Right lobe of liver (tissue), 6 donors: ENCODE results near the gene STAT5B. TPM values are rescaled to one million over a fixed set of nuclear protein-coding genes. Genes with fewer than 3 reads are reported as not detected.
"Not testable (repeated sequence)": the region's sequence is repeated elsewhere in the genome, so short reads cannot be mapped to it uniquely, and the experiment has no call there.

Experiments
- ATAC-seq, 4 donors: fragments of 200-7000 bp; cut with Tn5 transposase; one replicate each; pipeline ENCODE4 v1.9.1; 2020; ENCODE audit warnings: mild to moderate bottlenecking in 4 of 4, moderate library complexity in 4 of 4
- DNase-seq, 3 donors: peaks; one replicate each; pipeline ENCODE4 v3.0.0-alpha.2; 2020
- H3K27ac ChIP-seq, 3 donors: fragments of 200-600 bp; one replicate each; pipeline ENCODE4 v1.8.0; 2022
- H3K27me3 ChIP-seq, 2 donors: fragments of 200-600 bp; one replicate each; pipeline ENCODE4 v1.8.0; 2022
- H3K36me3 ChIP-seq, 4 donors: fragments of 200-600 bp; sonication (generic) in 1 of 4; one replicate each; pipeline versions ENCODE4 v1.5.1 to v1.8.0; 2017 to 2022; ENCODE audit warnings: control low read depth in 1 of 4
- H3K4me1 ChIP-seq, 4 donors: fragments of 200-600 bp; sonication (generic) in 1 of 4; one replicate each; pipeline versions ENCODE4 v1.5.1 to v1.8.0; 2017 to 2022; ENCODE audit warnings: control low read depth in 1 of 4
- H3K4me3 ChIP-seq, 3 donors: fragments of 200-600 bp; one replicate each; pipeline ENCODE4 v1.8.0; 2022
- H3K9me3 ChIP-seq, 4 donors: fragments of 200-600 bp; sonication (generic) in 1 of 4; one replicate each; pipeline versions ENCODE4 v1.5.1 to v1.8.0; 2017 to 2022; ENCODE audit warnings: control low read depth in 1 of 4
- CTCF ChIP-seq, 4 donors: fragments of 200-600 bp in 3 of 4; fragments of 450-650 bp in 1 of 4; IDR thresholded peaks; one replicate each; pipeline versions ENCODE4 v1.5.1 to v1.8.0; 2016 to 2022; ENCODE audit warnings: antibody characterized with exemption in 4 of 4, mild to moderate bottlenecking in 2 of 4
- POLR2A ChIP-seq: fragments of 450-650 bp; IDR thresholded peaks from one replicate; pipeline ENCODE4 v1.6.1; 2017; ENCODE audit warnings: antibody characterized with exemption, mild to moderate bottlenecking
- WGBS: methylation state at CpG from one replicate; pipeline ENCODE4 v1.1.6; 2018; ENCODE audit warnings: low coverage, low lambda C conversion rate; ENCODE audit not compliant: insufficient coverage; ENCODE audit errors: missing lambda C conversion rate; 5-methylcytosine and 5-hydroxymethylcytosine counted together
- intact Hi-C, 2 donors: fragments of 100-400 bp; cut with DNase I; formaldehyde crosslinking; loops; one replicate each; pipeline versions ENCODE4 v1.11.2 to v1.14.1; 2022
- total RNA-seq, 6 experiments: library from RNA; depleted of rRNA in 2 of 6; stranded (reverse); fragments of >200 nt in 2 of 6; fragmentation: NEBNext Ultra II Directional in 3 of 6; extraction: Animal tissue kit (Norgen Biotek cat#: 25700) in 3 of 6; gene quantifications; one replicate each; pipeline versions ENCODE4 v1.1.0 to v1.2.4, GENCODE V29; 2016 to 2023
- donor health status: DM: no; HTN: yes; CAD: no.
- donor health status: DM: no; HTN: no; CAD: no.
- donor health status: DM: no; HTN: no; CAD: no.
- donor health status: DM: no; HTN: yes; CAD: no.
- donor health status: DM: no; HTN: yes; CAD: no.

STAT5B gene
- total RNA-seq, 6 experiments from 2014 or later = 21.2 to 29.0 (median 26.7) TPM

GRCh38 chr17:42321555-42321954 lies 45.4 kb upstream of the STAT5B start:
- H3K9me3 ChIP-seq = no peaks in the 10 kb centered on the region
- H3K27me3 ChIP-seq = no peaks in the 10 kb centered on the region
- H3K36me3 ChIP-seq = peaks cover 11 to 97% (median 61%) of the 10 kb centered on the region in 4 donors
- ATAC-seq (no peak), DNase-seq (no peak)
- intact Hi-C loops = loop anchor here in 1 of 2 donors (5.0 to 10.0 kb wide), 2 partner anchors 86 to 193 kb away; no protein-coding TSS in a partner anchor
- TF ChIP-seq POLR2A (no peak), CTCF (IDR thresholded peaks at IDR 0.05) (no peak)
- H3K27ac ChIP-seq = no peak overlapping the region
- 87% methylated on average over 4 of the region's 4 CpGs for WGBS
- peaks cover 0 to 10% (median 0%) of the 10 kb centered on the region in 4 donors for H3K4me1 ChIP-seq
- no peak overlapping the region for H3K4me3 ChIP-seq

GRCh38 chr17:42317967-42318366 lies 41.8 kb upstream of the STAT5B start:
- intact Hi-C loops = loop anchor here in 1 of 2 donors (10.0 kb wide), 1 partner anchor 87 kb away; no protein-coding TSS in a partner anchor
- not testable (repeated sequence) for DNase-seq, ATAC-seq, H3K4me3 ChIP-seq, H3K4me1 ChIP-seq, H3K9me3 ChIP-seq, H3K27me3 ChIP-seq
- Histone ChIP-seq H3K36me3 (peaks cover 11 to 92% (median 47%) of the 10 kb centered on the region in 4 donors), H3K27ac (peak overlapping the region in 1 of 3 donors; percentile 3)
- WGBS = 96% methylated on average over 3 of the region's 6 CpGs

GRCh38 chr17:42317266-42317845 lies 41.2 kb upstream of the STAT5B start:
- intact Hi-C loops = loop anchor here in 1 of 2 donors (10.0 kb wide), 1 partner anchor 87 kb away; no protein-coding TSS in a partner anchor
- Histone ChIP-seq H3K36me3 (peaks cover 11 to 86% (median 43%) of the 10 kb centered on the region in 4 donors), H3K27ac (peak overlapping the region in 2 of 3 donors; percentile 3 to 22), H3K4me1 (peaks cover 0 to 15% (median 5%) of the 10 kb centered on the region in 4 donors), H3K9me3 (no peaks in the 10 kb centered on the region), H3K27me3 (no peaks in the 10 kb centered on the region), H3K4me3 (no peak overlapping the region)
- TF ChIP-seq CTCF (IDR thresholded peaks at IDR 0.05) (no peak), POLR2A (no peak)
- 27% methylated on average over 5 of the region's 5 CpGs for WGBS
- DNase-seq = no peak
- ATAC-seq = peak in 1 of 4 donors; percentile 14

GRCh38 chr17:42316755-42317154 lies 40.6 kb upstream of the STAT5B start:
- H3K4me3 ChIP-seq = no peak overlapping the region
- intact Hi-C loops = loop anchor here in 1 of 2 donors (10.0 kb wide), 1 partner anchor 88 kb away; no protein-coding TSS in a partner anchor
- no peak overlapping the region for H3K27ac ChIP-seq
- peaks cover 6 to 80% (median 37%) of the 10 kb centered on the region in 4 donors for H3K36me3 ChIP-seq
- DNase-seq = no peak
- TF ChIP-seq POLR2A = no peak
- ATAC-seq = no peak
- H3K27me3 ChIP-seq = no peaks in the 10 kb centered on the region
- WGBS = 57% methylated on average over 2 of the region's 4 CpGs
- H3K4me1 ChIP-seq = peaks cover 0 to 21% (median 8%) of the 10 kb centered on the region in 4 donors
- no peaks in the 10 kb centered on the region for H3K9me3 ChIP-seq

- peaks cover 0 to 69% (median 32%) of the 10 kb centered on the region in 4 donors for H3K36me3 ChIP-seq
- no peaks in the 10 kb centered on the region for H3K9me3 ChIP-seq
- intact Hi-C loops = loop anchor here in 1 of 2 donors (10.0 kb wide), 1 partner anchor 89 kb away; no protein-coding TSS in a partner anchor
- 68% methylated on average over 9 of the region's 10 CpGs for WGBS
- ATAC-seq = no peak
- H3K27me3 ChIP-seq = no peaks in the 10 kb centered on the region
- H3K27ac ChIP-seq = peak overlapping the region in 1 of 3 donors; percentile 2
- H3K4me1 ChIP-seq = peaks cover 0 to 30% (median 12%) of the 10 kb centered on the region in 4 donors
- TF ChIP-seq POLR2A (no peak), CTCF (IDR thresholded peaks at IDR 0.05) (no peak)
- no peak overlapping the region for H3K4me3 ChIP-seq
- DNase-seq = no peak
Observed at GRCh38 chr17:42315402-42316156, 39.4 kb upstream of the STAT5B start.
